Dermis microvascular lymphatic vessel endothelial cell (primary cell): ENCODE data around the gene ANO10. TPM values are rescaled to one million over a fixed set of nuclear protein-coding genes. Genes with fewer than 3 reads are reported as not detected.
"Not testable (repeated sequence)": the region's sequence is repeated elsewhere in the genome, so short reads cannot be mapped to it uniquely, and the experiment has no call there.

Experiments used
- DNase-seq, 2 donors: peaks; one replicate each; pipeline versions ENCODE4 v3.0.0 to v3.0.0-alpha.2; 2010; ENCODE audit warnings: low read depth in 2 of 2
- total RNA-seq: library from RNA; depleted of rRNA; stranded (reverse); fragments of >200 nt; gene quantifications from 2 replicates; pipeline ENCODE4 v1.2.1, GENCODE V29; 2014

ANO10 gene, protein sequence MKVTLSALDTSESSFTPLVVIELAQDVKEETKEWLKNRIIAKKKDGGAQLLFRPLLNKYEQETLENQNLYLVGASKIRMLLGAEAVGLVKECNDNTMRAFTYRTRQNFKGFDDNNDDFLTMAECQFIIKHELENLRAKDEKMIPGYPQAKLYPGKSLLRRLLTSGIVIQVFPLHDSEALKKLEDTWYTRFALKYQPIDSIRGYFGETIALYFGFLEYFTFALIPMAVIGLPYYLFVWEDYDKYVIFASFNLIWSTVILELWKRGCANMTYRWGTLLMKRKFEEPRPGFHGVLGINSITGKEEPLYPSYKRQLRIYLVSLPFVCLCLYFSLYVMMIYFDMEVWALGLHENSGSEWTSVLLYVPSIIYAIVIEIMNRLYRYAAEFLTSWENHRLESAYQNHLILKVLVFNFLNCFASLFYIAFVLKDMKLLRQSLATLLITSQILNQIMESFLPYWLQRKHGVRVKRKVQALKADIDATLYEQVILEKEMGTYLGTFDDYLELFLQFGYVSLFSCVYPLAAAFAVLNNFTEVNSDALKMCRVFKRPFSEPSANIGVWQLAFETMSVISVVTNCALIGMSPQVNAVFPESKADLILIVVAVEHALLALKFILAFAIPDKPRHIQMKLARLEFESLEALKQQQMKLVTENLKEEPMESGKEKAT
- 25.0 and 35.1 TPM in 2 replicates for total RNA-seq

DNA sequence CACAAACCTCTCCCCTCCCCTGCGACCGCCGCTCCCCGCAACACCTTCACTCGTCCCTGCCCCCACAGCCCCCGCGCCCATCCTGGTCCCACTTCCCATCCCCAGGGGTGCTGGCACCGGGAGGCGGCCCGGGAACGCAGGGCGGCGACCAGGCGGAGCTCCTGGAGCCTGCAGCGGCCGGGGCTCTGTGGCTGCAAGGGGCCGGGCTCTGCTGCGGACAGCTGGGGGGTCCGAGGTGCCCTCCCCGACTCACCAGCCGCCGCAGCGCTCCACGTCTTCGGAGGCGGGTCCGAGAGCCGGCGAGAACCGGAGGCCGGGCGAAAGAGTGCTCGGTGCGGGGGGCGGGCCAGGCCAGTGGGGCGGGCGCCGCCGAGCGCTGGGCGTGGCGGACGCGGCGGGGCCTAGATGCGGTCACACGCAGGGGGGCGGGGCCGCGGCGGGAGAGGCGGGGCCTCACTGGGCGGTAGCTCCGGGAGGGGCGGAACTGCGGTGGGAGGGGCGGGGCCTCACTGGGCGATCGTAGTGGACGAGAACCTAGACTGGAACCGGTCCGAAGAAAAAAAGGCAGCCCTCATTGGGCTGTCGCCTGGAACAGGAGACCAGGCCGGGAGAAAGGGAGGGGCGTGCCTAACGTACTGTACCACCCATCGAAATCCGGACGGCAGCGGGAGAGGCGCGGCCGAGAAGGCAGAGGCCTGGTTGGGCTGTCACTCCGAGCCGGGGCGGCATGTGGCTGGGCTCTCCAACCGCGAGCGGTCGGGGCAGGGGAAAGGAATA lies at the start of gene ANO10:
Gene ANO10 (minus strand): TSS at position 356 of the 777 bp plus-strand sequence. CDS start 16,159 bp downstream, outside the sequence.
- DNase-seq: peak; percentile 98 to 100

DNA sequence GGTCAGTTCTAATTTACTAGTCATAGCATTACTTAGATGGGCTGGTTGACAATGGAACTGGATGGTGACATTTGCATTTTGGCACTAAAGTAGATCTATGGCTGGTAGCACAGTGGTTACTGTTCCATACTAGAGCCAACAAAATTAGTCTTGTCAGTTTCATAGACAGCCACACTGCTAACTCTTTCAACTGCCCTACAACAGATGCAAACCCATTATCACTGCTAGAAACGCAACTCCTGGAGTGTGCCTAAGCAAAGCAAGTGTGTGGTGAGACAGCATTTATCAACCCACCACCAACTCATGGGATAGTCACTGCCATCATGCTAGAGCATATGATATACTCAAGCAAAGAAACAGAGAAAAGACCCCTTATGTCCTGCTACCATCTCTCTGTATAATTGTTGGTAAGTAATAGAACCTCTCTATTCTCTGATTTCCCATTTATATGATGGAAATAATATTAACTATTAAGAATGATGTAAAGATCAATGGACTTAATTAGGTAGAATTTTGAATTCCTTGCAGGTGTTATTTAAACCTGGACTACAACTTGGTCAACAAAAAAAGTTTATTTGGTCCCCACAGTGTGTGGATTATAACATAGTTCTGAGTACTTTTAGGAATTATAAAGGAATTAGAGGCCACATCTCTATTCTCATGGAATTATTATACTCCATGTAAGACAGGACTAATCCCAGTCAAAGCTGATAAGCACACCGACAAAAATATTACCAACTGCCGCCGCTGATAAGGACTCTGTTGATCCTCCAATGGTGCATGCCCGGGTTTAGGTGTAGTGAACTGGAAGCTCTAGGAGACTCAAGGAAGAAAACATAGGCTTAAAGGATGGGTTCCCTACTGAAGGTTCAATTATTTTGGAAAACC lies 49.1 kb upstream of the ANO10 start:
- DNase-seq: no peak

DNA sequence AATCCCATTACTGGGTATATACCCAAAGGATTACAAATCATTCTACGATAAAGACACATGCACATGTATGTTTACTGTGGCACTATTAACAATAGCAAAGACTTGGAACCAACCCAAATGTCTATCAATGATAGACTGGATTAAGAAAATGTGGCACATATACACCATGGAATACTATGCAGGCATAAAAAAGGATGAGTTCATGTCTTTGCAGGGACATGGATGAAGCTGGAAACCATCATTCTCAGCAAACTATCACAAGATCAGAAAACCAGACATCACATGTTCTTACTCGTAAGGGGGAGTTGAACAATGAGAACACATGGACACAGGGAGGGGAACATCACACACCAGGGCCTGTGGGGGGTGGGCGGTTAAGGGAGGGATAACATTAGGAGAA lies 43.2 kb upstream of the ANO10 start:
- not testable (repeated sequence) for DNase-seq

DNA sequence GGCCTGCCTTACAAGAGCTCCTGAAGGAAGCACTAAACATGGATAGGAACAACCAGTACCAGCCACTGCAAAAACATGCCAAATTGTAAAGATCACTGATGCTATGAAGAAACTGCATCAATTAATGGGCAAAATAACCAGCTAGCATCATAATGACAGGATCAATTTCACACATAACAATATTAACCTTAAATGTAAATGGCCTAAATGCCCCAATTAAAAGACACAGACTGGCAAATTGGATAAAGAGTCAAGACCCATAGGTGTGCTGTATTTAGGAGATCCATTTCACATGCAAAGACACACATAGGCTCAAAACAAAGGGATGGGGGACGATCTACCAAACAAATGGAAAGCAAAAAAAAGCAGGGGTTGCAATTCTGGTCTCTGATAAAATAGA lies 39.6 kb upstream of the ANO10 start:
- not testable (repeated sequence) for DNase-seq

DNA sequence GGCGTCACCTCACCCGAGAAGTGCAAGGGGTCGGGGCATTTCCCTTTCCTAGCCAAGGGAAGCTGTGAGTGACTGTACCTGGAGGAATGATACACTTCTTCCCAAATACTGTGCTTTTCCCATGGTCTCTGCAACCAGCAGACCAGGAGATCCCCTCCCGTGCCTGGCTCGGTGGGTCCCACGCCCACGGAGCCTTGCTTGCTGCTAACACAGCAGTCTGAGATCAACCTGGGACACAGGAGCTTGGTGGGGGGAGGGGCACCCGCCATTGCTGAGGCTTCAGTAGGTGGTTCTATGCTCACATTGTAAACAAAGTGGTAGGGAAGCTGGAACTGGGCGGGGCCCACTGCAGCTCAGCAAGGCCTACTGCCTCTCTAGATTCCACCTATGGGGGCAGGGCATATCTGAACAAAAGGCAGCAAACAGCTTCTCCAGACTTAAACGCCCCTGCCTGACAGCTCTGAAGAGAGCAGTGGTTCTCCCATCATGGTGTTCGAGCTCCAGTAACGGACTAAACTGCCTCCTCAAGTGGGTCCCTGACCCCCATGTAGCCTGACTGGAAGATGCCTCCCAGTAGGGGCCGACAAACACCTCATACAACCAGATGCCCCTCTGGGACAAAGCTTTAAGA lies 37.6 kb upstream of the ANO10 start:
- no peak for DNase-seq

DNA sequence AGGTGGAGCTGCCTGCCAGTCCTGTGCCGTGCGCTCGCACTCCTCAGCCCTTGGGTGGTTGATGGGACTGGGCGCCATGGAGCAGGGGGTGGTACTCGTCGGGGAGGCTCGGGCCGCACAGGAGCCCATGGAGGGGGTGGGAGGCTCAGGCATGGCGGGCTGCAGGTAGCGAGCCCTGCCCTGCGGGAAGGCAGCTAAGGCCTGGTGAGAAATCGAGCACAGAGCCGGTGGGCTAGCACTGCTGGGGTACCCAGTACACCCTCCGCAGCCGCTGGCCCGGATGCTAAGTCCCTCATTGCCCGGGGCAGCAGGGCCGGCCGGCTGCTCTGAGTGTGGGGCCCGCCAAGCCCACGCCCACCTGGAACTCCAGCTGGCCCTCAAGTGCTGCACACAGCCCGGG lies 34.6 kb upstream of the ANO10 start:
- not testable (repeated sequence) for DNase-seq

DNA sequence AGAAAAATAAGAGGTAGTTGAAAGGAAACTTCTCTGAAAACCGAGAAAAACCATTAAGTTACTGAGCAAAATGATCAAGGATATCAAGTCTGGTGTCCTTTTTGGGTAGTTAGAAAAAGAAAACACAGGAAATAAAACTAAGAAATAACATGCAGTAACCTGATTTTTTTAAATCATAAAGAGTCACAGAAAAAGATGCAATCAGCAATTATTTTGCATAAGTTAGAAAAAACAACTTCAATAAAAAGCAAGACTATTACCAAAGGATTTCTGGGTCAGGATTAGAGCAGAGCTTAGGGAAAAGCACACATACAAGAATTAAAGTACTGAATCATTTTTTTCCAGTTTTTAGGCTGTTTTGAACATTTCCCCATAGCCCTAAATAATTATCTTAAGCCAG lies 28.5 kb upstream of the ANO10 start:
- DNase-seq: no peak

DNA sequence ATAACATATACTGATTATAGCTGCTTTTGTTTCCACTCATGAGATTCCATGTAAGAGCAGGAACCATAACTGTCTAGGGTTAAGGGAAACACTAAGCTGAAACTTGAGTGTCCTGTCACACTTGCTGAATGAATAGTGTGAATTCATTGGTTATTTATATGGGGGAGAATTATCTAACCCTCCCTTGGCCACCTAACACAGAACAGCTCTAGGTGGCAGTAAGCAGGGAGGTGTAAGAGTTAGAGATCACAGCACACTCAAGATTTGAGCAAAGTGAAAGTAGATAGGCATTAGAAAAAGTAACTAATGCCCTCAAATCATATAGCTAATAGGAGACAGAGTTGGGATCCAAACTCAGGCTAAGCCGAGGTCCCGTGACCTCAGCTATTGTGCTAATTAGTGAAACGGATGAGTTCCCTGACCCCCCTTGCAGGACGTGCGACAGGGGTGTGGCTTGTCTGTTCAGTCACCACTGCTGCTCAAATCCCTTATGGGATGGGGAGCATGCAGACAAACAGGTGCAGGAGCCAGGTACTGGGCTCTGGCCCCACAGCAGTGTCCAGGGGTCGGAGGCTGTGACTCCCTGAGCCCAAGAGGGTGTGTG lies 27.7 kb upstream of the ANO10 start:
- no peak for DNase-seq

DNA sequence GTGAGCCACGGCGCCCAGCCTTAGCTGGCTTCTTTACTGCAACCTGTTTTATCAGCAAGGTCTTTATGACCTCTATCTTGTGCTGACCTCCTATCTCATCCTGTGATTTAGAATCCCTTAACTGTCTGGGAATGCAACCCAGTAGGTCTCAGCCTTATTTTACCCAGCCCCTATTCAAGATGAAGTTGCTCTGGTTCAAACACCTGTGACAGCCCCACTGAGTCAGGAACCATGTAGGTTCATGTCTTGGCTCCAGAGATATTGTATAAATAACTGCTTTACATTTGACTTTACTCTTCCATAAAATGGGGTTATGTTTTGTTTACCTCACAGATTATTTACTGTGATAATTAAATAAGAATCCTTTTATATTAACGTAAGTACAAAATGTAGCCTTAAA lies 27.1 kb upstream of the ANO10 start:
- no peak for DNase-seq

DNA sequence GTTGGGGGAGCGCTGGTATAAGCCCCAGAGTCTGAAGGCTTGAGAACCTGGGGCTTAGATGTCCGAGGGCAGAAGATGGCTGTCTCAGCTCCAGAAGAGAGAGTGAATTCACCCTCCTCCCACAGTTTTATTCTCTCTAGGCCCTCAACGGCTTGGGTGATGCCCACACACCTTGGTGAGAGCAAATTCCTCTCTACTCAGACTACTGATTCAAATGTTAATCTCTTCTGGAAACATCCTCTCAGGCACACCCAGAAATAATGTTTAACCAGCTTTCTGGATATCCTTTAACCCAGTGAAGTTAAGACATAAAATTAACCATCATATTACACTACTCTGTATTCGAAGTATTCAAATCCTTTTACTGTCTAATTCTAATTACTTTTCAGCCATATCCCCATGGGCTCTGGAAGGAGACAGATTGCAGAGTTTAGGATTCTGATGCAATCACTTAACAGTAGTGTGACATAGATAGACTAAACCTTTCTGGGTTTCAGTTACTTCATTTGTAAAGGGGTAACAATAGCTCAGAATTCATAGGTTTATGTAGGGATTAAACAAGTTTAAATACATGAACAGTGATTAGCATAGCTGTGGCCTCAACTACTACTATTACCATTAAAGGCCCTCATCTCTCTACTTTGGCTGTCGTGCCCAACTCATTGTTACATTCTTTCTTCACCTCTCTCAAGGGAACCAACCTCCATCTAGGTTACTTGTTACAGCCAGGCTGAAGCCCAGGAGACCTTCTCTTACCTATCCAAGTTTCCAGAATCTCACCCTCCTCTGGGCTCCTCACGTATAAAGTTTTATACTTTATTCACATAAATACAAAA lies 25.7 kb upstream of the ANO10 start:
- DNase-seq: no peak

DNA sequence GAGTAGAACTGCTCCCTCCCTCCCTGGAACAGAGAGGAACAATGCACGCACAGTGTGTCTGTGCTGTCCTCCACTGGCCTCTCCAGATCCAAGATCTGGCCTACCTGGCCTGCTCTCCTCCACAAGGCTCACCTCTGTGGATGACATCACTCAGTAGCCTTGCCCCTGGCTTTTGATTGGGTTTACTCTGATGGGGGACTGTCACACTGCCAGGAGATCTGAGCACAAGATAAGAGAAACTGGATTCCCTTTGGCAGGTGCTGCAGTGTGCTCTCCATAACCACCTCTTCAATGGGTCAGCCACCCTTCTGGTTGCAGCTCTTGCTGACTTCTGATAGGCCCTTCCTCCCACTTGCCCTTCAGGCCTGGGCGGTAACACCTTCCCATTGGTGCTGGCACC lies 22.6 kb upstream of the ANO10 start:
- no peak for DNase-seq

DNA sequence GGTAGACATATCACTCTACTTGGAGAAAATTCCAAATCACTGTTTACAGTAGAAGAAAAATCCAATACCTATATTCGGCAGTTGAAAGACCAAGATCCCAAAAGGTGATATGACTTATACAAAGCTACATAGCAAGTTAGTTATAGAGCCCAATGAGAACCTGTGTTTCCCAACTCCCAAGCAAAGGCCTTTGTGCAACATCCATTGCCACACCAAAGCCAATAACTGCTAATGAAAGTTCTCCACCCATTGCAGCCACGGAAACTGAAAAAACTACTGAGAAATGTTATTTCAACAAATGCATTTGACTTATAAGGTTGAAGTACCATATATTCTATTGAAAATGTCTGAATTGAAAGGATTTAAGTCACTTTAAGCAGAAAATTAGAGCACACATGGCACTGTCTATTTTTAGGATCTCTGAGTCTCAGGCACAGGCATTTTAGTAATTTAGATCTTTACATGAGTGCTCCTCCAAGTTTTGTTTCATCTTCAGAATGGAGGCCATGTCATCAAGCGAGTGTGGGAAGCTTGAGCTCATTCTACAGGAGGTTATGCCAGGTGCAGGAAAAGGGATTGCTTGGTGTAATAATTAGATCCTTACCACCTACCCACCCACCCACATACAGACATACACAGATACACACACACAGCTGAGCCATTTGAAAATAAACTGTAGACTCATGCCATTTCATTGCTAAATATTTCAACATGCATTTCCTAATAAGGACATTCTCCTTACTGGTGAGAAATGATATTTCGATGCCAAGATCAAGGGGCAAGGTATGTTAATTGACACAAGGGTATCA lies 19.7 kb upstream of the ANO10 start:
- DNase-seq: no peak

DNA sequence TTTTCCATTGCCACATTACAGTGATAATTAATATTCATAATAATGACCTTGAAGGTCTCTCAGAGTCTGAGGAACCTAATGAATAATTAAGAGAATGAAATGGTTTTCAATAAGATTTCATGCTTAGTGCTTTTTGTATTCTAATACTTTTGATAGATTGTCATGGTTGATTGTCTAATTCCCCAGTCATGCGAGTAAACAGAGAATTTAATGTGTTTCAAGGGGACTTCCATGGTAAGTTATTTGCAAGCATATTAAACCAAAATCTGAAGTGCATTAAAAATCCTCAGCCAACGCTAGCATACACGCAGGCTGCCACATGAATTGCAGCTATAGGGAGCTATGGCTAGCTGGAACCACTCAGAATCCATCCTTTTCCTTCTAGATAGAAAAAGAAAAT lies 18.9 kb upstream of the ANO10 start:
- no peak for DNase-seq

DNA sequence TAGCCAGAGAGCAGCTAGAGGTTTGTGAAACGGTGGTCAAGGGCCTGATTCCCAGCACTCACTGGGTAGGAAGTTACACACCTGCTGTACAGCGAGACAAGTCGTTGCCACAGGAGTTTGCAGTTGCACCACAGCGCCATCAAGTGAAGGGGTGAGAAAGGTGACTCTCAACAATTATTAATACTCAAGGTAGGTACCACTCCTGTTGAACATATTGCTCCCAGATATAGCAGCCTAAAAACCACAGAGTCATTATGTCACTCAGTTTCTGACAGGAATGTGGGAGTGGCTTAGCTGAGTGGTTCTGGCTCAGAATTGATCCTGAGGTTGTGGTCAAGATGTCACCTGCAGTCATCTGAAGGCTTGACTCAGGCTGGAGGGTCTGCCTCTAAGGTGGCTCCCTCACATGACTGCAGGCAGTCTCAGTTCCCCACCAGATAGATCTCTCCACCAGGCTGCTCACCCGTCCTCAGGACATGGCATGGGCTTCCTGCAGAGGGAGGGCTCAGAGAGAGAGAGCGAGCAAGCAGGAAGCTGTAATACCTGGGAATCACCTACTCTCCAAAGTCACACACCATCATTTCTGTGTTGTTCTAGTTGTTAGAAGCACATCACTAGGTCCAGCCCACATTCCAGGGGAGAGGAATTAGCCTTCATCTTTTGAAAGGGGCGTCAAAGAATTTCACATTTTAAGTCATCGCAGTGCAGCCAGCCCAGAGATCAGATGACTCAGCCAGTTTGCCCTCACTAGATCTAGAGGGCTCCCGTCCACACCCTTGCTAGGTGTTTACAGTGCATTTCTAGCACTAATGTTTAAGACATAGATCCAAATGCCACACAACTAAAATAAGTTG lies 17.0 kb upstream of the ANO10 start:
- DNase-seq: peak in 1 of 2 donors; percentile 18

DNA sequence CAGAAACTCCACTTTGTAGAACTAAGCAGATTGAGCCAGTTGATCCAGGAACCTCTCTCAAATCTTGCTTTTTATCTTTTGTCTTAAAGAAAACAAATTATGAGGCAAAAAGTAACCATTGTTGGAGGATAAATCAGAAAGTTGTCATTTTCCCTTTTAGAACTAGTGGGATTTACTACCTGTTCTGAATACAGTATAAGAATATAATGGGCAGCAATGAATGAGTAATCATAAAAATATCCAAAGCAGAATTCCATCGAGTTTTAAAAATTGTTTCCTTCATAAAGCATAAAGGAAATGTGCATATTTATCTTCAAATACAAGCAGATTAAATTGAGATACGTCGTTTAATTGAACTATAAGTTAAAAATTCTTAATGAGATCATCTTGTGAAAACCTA lies 15.9 kb upstream of the ANO10 start:
- DNase-seq: no peak

DNA sequence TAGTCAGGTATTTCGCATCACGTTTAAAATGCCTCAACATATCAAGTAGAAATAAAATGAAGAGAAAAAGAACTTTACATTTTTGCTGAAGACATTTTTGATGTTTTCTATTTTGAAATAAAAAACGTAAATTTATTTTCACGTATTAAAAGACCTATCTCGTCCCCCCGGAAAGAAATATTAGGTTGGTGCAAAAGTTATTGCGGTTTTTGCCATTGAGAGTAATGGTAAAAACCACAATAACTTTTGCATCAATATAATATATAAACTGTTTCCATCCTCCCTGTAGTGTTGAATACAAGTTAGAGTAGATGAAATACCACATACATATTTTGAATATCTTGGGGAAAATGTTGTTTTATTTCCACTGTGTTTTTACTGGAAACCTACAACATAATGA lies 11.2 kb upstream of the ANO10 start:
- no peak for DNase-seq

DNA sequence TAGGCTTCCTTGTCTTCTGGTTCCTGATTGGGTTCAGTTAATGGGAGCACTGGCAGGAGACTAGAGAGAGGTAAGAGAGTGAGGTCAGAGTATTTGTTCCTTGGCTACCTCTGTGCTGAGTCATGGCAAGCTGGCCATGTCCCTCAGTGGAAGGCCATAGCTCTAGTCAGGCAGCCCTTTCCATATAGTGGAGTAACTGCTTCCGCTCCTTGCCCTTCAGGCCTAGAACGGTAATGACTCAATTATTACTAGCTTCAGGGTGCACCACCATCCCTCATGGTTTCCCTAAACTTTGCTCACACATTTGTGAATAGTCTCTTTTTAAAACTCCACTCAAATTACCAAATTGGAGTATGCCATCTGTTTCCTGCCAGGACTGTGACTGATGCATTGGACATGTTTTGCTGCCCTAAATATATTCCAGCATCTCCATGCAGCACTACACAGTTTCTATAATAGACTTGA lies 10.5 kb upstream of the ANO10 start:
- DNase-seq: peak in 1 of 2 donors; percentile 85

DNA sequence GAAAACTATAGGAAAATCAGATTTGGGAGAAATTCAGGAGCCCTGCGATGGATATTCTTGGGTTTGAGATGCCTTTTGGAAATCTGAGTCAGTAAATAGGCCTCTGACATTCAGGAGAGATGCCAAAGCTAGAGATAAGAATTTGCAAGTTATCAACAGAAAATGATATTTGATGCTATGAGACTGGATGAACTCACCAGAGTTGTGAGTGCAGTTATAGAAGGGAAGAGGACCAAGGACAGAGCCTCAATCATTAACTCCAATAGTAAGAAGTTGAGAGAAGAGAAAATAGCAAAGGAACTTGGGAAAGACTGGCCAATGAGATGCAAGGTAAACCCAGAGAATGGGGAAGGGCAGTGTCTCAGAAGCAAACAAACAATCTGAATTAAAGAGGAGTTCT lies 7.9 kb upstream of the ANO10 start:
- no peak for DNase-seq
